Fibroblast of pulmonary artery (primary cell): ENCODE measurements around the gene LMLN.
"Not testable (repeated sequence)": the region's sequence is repeated elsewhere in the genome, so short reads cannot be mapped to it uniquely, and the experiment has no call there.

Experiments used
- DNase-seq: peaks from one replicate; pipeline ENCODE4 v3.0.0-alpha.2; 2010; ENCODE audit warnings: low read depth
- H3K4me3 ChIP-seq: replicated peaks from 2 replicates; pipeline ENCODE4 v1.5.1; 2011; ENCODE audit warnings: low read depth, mild to moderate bottlenecking, control low read depth, low read length, moderate library complexity
- TF ChIP-seq, protein P1 (sequence below): IDR thresholded peaks from 2 replicates; pipeline ENCODE4 v1.5.1; 2011; ENCODE audit warnings: mild to moderate bottlenecking, control low read depth, low read length, inconsistent platforms; ENCODE audit errors: missing control alignments

LMLN gene

DNA sequence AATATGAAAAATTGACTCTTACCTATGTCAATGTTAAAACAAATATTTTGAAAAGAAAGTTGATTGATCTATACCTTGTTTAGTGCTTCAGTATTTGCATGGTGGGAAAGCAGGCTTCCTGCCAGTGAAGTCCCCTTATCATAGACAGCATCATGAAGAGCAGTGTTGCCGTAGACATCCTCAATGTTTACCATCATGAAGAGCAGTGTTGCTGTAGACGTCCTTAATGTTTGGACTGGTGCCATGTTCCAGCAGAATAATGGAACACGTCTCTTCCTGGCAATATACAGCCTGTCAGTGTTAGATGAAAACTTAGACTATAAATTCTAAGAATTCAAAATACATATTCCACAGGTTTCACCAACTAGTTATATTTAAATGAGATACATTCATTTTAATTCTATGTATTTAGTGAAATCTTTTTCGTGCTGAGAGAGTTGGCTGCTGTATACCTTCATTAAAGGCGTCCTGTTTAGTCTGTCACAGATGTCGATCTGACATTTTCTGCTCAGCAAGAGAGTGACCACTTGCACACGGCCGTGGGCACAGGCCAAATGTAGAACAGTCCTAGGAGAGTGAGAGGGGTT is 116.8 kb downstream of the LMLN start:
- H3K4me3 ChIP-seq, result no peak overlapping the region
- DNase-seq, result no peak

DNA sequence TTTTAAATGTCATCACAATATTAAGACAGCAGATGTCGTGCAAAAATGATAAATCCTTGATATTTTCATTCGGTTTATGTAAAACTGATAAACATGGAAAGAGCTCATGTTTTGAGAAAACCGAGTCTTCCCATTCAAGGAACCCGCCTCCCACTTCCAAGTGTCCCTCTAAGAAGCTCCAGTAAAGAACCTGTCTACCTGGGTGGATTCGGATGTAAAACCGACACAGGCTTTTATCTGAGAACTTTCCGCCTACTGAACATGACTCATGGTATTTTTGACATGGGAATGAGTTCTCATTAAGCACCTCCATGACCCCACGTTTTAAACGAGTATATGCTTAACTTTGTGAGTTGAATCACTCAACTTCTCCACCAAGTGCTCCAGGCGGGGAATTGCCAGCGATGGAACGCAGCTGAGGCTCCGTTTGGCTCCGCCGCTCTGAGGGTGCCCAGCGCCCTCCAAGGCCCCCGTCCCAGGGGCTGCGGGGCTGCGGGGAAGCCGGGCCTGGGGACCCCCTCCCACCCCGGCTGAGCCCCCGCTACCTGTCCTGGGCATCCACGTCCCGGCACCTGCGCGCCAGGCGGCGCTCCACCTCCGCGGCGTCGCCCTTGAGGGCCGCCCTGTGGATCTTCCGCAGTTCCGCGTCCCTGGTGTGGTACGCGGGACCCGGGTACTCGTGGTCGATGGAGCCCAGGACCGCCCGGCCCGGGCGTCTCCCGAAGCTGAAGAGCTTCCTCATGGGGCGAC is 119.9 kb downstream of the LMLN start:
- DNase-seq, result peak; percentile 10
- TF ChIP-seq, protein P1, sequence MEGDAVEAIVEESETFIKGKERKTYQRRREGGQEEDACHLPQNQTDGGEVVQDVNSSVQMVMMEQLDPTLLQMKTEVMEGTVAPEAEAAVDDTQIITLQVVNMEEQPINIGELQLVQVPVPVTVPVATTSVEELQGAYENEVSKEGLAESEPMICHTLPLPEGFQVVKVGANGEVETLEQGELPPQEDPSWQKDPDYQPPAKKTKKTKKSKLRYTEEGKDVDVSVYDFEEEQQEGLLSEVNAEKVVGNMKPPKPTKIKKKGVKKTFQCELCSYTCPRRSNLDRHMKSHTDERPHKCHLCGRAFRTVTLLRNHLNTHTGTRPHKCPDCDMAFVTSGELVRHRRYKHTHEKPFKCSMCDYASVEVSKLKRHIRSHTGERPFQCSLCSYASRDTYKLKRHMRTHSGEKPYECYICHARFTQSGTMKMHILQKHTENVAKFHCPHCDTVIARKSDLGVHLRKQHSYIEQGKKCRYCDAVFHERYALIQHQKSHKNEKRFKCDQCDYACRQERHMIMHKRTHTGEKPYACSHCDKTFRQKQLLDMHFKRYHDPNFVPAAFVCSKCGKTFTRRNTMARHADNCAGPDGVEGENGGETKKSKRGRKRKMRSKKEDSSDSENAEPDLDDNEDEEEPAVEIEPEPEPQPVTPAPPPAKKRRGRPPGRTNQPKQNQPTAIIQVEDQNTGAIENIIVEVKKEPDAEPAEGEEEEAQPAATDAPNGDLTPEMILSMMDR, result peak; percentile 8

More for the DNA sequence above, 116.8 kb downstream of the LMLN start:
- TF ChIP-seq, protein P1, result no peak

DNA sequence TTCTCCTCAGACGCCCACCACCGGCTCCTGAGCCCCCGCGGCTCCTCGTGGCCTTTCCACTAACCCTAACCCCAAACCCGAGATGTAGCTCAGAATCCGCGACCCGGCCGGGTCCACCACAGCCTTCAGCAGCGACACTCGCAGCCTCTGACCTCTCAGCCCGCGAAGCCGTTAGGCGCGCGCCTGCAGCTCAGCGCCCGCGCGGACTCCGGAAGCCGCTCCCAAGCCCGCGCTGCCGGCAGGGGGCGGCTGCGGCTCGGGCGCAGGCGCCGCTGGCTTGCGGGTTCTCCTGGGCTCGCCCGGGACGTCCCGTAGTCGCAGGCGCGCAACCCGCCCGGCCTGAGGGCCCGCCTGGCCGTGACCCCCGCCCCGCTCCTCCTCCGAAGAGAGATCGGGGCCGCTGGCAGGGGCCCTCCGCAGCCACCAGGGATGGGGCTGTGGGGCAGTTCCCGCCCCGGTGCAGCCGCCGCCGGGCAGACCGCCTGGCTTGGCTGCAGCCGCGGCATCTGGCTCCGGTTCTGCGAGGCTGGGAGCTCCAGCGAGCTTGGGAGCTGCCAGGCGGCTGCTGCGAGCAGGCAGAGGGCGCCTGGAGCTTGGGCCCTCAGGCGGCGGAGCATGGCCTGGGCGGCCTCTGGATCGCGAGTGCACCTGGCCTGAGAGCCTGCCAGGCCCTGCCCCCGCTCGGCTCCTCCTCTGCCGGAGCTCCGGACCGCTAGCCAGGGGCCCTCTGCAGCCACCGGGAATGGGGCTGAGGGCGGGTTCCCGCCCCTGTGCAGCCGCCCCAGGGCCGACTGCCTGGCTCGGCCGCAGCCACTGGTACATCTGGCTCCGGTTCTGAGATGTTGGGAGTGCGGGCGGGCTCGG is 120.7 kb downstream of the LMLN start:
- TF ChIP-seq, protein P1, result peak; percentile 15

More for the DNA sequence above, 119.9 kb downstream of the LMLN start:
- peak overlapping the region; percentile 39 for H3K4me3 ChIP-seq

DNA sequence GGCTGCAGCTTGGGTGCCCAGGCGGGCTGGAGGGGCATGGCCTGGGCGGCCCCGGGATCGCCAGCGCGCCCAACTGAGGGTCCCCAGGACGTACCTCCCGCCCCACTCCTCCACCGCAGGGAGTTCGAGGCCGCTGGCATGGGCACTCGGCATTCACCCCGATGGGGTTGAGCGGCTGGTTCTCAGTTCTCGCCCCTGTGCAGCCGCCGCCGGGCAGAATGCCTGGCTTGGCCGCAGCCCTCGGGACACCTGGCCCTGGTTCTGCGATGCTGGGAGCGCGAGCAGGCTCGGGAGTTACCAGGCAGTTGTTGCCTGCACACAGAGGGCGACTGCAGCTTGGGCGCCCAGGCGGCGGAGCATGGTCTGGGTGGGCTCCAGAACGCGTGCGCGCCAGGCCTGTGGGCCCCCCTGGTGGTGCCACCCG is 121.4 kb downstream of the LMLN start:
- no peak for DNase-seq
- H3K4me3 ChIP-seq, result no peak overlapping the region
- TF ChIP-seq, protein P1, result no peak

More for the DNA sequence above, 120.7 kb downstream of the LMLN start:
- peak; percentile 68 for DNase-seq
- H3K4me3 ChIP-seq, result peak overlapping the region; percentile 39

DNA sequence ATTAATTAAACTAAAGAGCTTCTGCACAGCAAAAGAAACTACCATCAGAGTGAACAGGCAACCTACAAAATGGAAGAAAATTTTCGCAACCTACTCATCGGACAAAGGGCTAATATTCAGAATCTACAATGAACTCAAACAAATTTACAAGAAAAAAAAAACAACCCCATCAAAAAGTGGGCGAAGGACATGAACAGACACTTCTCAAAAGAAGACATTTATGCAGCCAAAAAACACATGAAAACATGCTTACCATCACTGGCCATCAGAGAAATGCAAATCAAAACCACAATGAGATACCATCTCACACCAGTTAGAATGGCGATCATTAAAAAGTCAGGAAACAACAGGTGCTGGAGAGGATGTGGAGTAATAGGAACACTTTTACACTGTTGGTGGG is 122.2 kb downstream of the LMLN start:
- H3K4me3 ChIP-seq, DNase-seq: not testable (repeated sequence)

DNA sequence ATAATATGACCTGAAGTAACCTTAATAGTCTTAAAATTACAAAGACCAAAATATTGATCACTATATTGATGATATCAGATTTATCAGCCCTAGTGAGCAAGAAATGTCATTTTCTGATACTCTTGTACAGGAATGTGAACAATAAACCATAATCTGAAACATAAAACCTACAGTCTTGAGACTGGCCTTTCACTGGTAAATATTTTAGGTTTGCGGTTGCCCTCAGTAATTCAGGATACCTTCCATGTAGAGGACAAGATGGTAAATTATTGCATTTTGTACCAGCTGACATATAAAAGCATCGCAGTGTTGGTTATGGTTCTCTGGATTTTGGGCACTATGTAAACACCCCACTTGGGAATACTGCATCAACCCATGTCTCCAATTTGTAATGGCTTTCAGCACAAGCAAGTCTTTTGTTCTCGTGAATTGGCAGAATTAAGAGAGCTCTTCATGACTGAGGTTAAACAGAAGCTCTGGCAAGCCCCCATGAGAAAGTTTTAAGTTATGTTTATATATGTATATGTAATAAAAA is 128.5 kb downstream of the LMLN start:
- no peak for DNase-seq
- no peak overlapping the region for H3K4me3 ChIP-seq
- TF ChIP-seq, protein P1, result no peak
